DMS 273 treated with DMSO at 0.1 percent for 48 hours (cell line): Measurements from ENCODE around the gene KRTAP10-12.
A peak's percentile ranks its signal among the peaks of the same experiment; 100 is the strongest.
"Not testable (repeated sequence)": the region's sequence is repeated elsewhere in the genome, so short reads cannot be mapped to it uniquely, and the experiment has no call there.

Experiments used
- DNase-seq: peaks from one replicate; lab custom pipeline; 2025; lab: John Stamatoyannopoulos, UW

The KRTAP10-12 gene, protein sequence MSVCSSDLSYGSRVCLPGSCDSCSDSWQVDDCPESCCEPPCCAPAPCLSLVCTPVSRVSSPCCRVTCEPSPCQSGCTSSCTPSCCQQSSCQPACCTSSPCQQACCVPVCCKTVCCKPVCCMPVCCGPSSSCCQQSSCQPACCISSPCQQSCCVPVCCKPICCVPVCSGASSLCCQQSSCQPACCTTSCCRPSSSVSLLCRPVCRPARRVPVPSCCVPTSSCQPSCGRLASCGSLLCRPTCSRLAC

GRCh38 chr21:44697172-44697810 lies at the start of gene KRTAP10-12:
Gene KRTAP10-12, plus strand, starts transcription at chr21:44697172. Its CDS starts 30 bp downstream, at chr21:44697202.
- peak; percentile 44 for DNase-seq

DNA sequence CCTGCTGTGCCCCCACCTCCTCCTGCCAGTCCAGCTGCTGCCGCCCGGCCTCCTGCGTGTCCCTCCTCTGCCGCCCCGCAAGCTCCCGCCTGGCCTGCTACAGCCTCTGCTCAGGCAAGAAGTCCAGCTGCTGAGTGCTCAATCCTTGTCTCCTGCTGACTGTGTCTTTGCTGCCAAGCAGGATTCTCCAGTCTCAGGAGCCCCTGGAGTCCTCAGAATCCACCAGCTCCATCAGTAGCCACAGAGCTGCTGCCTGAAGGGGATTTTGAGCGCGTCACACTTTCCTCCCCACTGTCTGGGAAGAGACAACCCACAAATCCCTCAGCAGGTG lies 49.8 kb upstream of the KRTAP10-12 start:
- no peak for DNase-seq

- DNase-seq: no peak
Observed at GRCh38 chr21:44648557-44649311, 48.2 kb upstream of the KRTAP10-12 start.

DNA sequence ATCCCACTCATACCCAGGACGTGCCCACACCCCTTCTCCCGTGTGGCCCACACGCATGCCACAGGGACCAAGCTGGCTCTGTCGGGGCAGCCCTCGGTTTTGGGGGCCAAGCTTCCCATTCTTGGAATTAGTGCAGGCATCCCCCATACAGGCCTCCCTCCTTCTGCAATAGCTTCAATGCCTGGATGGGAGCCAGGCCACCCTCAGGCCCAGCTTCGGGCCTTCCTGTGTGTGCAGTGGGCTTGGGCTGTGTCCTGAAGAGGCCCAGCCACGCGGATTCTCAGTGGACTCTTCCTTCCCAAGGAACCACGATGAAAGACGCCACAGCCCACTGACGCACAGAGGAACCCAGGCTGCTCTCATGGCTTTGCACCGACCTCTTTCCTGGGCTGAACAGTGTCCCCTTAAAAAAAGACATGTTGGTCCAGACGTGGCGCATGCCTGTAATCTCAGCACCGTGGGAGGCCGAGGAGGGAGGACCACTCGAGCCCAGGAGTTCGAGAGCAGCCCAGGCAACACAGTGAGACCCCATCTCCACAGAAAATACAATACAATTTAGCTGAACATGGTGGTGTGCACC lies 47.4 kb upstream of the KRTAP10-12 start:
- DNase-seq: no peak

DNA sequence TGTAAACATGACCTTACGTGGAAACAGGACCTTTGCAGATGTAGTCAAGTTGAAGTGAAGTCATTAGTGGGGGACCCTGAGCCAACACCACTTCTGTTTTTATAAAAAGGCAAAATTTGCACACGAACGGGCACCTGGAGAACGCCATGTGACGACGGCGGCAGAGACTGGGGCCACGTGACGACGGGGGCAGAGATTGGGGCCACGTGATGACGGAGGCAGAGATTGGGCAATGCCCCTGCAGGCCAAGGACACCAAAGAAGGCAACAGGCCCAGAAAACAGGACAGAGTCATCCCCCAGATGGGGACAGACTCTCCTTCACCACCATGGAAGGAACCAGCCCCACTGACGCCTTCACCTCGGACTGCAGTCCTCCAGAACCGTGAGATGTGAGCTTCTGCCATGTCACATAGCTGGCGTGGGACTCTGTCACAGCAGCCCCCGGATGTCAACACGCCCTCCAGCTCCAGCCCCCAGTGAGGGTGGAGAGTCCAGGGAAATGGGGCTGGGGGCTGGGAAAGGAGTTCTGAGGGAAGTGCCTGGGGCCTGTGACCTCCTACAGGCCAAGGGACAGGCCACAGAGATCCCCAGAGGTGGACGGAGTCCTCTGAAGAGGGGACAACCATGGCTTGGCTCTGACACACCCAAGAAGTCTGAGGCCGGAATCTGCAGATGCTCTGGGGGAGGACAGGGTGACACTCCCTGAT lies 46.6 kb upstream of the KRTAP10-12 start:
- no peak for DNase-seq

DNA sequence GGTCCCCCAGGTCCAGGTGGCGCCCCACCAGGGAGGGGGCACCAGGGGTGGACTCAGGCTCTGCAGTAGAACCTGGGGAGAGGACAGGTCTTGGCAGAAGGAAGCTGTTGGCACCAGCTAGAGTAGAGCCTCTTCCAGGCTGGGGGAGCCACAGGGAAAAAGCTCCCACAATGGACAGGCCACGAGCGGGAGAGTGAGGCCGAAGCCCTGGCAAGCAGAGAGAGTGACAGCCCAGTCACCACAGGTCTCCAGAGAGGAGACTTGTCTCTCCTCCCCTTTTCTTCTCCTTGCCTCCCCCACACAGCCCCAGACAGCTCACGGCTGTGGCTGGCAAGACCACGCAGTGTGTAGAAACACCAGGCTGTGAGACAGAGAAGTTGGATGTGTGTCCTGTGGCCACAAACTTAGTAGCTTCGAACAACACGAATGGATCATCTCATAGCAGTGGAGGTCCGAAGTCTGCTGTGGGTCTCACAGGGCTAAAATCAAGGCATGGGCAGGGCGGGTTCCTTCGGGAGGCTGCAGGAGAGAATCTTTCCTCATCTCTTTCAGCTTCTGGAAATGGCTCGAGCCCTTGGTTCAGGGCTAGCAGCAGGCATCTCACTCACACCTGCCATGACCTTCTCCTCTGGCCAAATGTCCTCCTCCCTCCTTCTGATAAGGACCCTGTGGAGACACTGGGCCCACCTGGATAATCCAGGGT lies 45.8 kb upstream of the KRTAP10-12 start:
- DNase-seq: no peak

DNA sequence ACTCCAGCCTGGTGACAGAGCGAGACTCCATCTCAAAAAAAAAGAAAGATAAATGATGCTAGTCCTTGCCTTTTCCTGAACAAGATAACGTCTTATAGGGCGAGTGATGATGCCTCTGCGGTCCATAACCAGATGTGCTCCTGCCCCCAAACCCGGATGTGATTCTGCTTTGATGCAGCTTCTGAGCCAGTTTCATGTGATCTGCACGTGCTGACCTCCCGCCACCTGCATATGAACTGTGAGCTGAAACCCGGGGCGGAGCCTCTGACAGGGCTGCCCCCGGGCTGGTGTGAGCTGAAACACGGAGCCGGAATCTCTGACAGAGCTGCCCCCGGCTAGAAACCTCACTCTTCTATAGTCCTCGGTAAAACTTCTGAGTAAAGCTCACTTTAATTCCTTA lies 43.8 kb upstream of the KRTAP10-12 start:
- no peak for DNase-seq

- DNase-seq: no peak
Observed at GRCh38 chr21:44653656-44654575, 43.1 kb upstream of the KRTAP10-12 start.

GRCh38 chr21:44654576-44655175 lies 42.3 kb upstream of the KRTAP10-12 start, which contains the start of gene KRTAP12-4:
Gene KRTAP12-4, minus strand, starts transcription at chr21:44654659. Its CDS starts 45 bp downstream, at chr21:44654614.
- DNase-seq: no peak

GRCh38 chr21:44656868-44657267 lies 40.1 kb upstream of the KRTAP10-12 start:
- no peak for DNase-seq

DNA sequence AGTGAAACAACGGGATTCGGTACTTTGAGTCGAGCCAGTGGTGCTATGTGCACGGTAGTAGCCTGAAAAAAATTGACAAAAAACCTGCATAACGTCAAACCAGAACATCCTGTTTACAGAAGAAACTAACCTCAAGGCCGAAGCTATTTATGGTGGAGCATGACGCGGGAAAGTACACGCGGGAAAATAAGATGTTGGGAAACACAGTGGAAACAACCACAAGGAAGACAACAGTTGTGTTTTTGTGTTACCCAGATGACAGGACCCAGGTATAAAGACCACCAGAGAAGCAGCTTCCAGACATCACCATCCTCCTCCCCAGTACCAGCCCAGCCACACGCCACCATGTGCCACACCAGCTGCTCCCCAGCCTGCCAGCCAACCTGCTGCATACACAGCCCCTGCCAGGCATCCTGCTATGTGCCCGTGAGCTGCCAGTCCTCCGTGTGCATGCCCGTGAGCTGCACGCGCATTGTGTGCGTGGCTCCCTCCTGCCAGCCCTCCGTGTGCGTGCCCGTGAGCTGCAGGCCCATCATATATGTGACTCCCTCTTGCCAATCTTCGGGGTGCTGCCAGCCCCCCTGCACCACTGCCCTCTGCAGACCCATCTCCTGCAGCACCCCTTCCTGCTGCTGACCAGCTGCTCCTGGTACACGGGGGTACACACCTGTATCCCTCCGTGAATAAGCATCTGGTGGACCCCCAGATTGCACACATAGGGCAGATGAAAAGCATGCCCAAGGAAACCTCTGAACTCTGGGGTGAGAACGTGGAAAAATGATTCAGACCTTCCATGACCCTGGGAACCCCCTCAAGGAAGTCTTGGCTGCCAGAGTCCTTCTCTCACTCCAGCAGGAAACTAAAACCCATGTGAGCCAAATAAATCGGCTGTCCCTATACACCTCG lies 39.1 kb upstream of the KRTAP10-12 start, which contains the start of gene KRTAP12-3:
KRTAP12-3 (plus strand) TSS at position 298 of the 906 bp plus-strand sequence; CDS start at position 346, 48 bp downstream.
- no peak for DNase-seq

DNA sequence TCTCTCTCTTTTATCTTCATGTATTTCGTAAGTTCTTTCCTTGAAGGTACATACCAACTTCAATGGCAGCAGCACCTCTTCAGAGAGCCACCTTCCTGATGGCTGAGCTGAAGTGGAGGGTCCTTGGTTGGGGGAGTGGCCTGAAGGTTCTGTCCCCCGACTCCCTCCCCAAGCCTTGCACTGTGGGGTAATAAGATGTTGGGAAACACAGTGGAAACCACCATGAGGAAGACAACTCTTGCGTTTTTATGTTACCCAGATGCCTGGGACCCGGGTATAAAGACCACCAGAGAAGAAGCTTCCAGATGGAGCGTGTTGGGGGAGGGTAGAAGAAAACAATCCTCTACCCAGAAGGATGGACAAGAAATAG lies 38.4 kb upstream of the KRTAP10-12 start:
- no peak for DNase-seq

DNA sequence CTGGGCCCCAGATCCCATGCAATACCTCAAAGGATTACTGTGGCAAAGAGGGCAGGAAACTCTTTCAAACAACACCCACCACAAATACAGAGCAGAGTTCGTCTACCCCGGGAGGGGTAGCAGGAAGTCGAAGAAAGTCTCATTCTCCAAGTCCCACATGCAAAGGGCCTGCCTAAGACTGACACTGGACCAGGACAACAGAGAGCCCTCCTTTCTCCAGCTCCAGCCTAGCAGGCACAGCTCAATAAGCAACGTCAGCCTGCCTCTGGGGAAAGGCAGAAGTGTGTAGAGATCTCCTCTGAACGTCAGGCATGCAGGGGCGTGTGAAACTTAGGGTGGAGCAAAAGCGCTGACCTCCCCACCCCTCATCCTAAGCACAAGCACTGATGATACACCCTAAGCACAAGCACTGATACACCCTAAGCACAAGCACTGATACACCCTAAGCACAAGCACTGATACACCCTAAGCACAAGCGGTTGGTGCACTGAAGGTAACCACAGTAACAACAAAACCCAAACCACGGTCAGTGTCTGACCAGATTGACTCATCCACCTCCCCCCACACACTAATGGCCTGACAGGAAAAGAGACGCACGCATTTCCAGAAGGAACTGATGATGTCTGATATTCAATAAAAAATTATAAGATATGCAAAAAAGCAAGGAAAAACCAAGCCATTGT lies 37.9 kb upstream of the KRTAP10-12 start:
- no peak for DNase-seq

DNA sequence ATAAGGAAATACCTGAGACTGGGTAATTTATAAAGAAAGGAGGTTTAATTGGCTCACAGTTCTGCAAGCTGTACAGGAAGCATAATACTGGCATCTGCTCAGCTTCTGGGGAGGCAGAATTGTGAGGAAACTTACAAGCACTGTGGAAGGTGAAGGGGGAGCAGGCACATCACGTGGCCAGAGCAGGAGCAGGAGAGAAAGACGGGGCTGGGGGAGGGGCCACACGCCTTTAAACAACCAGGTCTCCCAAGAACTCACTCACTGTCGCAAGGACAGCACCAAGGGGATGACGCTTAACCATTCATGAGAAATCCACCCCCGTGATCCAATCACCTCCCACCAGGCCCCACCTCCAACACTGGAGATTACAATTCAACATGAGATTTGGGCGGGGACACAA lies 35.4 kb upstream of the KRTAP10-12 start:
- not testable (repeated sequence) for DNase-seq

DNA sequence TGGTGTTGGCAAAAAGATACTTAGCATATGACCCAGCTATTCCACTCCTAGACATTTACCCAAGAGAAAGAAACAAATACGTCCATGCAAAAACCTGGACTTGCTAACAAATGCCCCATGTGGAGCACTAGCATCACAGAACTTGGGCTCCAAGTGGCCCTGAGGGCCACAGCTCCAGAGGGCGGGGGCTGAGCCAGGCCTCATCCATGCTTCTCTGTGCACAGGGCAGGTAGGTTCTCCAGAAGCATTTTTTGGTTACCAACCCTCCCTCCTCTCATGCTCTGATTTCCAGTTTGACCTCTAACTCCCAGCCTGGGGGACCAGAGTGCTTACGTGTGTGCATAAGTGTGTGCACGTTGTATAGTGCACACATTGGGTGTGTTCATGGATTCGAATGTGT lies 32.3 kb upstream of the KRTAP10-12 start:
- no peak for DNase-seq

DNA sequence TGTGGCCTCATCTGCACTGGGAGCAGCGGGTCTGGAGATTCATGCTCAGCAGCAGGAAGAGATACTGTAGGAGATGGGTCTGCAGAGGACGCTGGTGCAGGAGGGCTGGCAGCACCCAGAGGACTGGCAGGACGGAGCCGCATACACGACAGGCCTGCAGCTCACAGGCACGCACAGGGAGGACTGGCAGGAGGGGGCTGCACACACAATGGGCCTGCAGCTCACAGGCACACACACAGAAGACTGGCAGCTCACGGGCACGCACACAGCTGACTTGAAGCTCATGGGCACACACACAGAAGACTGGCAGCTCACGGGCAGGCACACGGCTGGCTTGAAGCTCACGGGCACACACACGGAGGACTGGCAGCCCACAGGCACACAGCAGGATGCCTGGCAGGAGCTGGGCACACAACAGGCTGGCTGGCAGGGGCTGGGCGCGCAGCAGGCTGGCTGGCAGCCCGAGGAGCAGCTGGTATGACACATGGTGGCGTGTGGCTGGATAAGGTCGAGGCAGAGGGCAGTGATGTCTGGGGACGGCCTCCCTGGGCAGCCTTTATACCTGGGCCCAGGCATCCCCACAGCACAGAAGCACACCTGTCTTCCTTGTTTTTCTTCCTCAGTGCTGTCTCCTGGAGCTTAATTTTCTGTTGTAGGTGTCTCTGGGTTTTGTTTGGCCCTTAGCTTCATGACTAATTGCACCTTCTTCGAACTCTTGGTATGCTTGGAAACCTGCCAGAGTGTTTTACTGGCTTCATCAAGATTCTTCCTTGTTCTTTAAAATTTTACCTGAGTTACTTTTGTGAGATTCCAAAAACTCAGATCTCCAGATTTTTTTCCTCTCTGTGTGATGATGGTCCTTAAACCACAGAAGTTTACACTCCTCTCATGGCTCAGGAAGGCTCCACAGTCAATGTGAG lies 30.3 kb upstream of the KRTAP10-12 start, which contains the start of gene KRTAP12-2:
KRTAP12-2 (minus strand) TSS at position 527 of the 920 bp plus-strand sequence; CDS start at position 486, 41 bp downstream.
- DNase-seq: peak; percentile 61

GRCh38 chr21:44667612-44668011 lies 29.4 kb upstream of the KRTAP10-12 start:
- DNase-seq: no peak
